HepG2 (cell line): Measurements from ENCODE around the gene VEZT. TPM values are rescaled to one million over a fixed set of nuclear protein-coding genes. Genes with fewer than 3 reads are reported as not detected.

Source experiments
- BORCS8-MEF2B ChIP-seq: sonication (generic); formaldehyde crosslinking; IDR thresholded peaks from 2 replicates; pipeline ENCODE4 v1.8.0; 2022; ENCODE audit warnings: mild to moderate bottlenecking, missing genetic modification reagents
- CCAR2 ChIP-seq: fragments of 200-400 bp; formaldehyde crosslinking; optimal IDR thresholded peaks from 2 replicates; pipeline ENCODE3; 2018; ENCODE audit warnings: low read depth, mild to moderate bottlenecking, low read length, moderate library complexity
- FOSL2 ChIP-seq: sonication (generic); formaldehyde crosslinking; IDR thresholded peaks from 2 replicates; pipeline ENCODE4 v1.4.0; 2020; ENCODE audit warnings: missing genetic modification reagents
- GATAD2A ChIP-seq: IDR thresholded peaks from 2 replicates; pipeline ENCODE4 v1.6.1; 2016
- GPN1 ChIP-seq: sonication (generic); formaldehyde crosslinking; IDR thresholded peaks from 2 replicates; pipeline ENCODE4 v1.5.1; 2020; ENCODE audit warnings: missing genetic modification reagents, borderline replicate concordance
- HDAC1 ChIP-seq: sonication (generic); formaldehyde crosslinking; IDR thresholded peaks from 2 replicates; pipeline ENCODE4 v1.5.1; 2020; ENCODE audit warnings: mild to moderate bottlenecking, missing genetic modification reagents
- KDM3A ChIP-seq: IDR thresholded peaks from 2 replicates; pipeline ENCODE4 v1.6.1; 2018; ENCODE audit warnings: low read depth, missing compliant biosample characterization
- MAFG ChIP-seq: sonication (generic); formaldehyde crosslinking; IDR thresholded peaks from 2 replicates; pipeline ENCODE4 v1.5.1; 2020; ENCODE audit warnings: mild to moderate bottlenecking, missing genetic modification reagents
- MIER3 ChIP-seq: IDR thresholded peaks from 2 replicates; pipeline ENCODE4 v1.6.1; 2016; ENCODE audit warnings: missing compliant biosample characterization, borderline replicate concordance
- RORA ChIP-seq: sonication (generic); formaldehyde crosslinking; IDR thresholded peaks from 2 replicates; pipeline ENCODE4 v1.5.0; 2020; ENCODE audit warnings: mild to moderate bottlenecking, missing genetic modification reagents, moderate library complexity
- TEAD3 ChIP-seq: optimal IDR thresholded peaks from 2 replicates; pipeline ENCODE3; 2016; ENCODE audit warnings: borderline replicate concordance
- ZBTB21 ChIP-seq: sonication (generic); formaldehyde crosslinking; IDR thresholded peaks from 2 replicates; pipeline ENCODE4 v1.4.0; 2020; ENCODE audit warnings: missing genetic modification reagents
- ZFP1 ChIP-seq: IDR thresholded peaks from 2 replicates; pipeline ENCODE4 v1.6.1; 2016
- ZFP37 ChIP-seq: sonication (generic); formaldehyde crosslinking; IDR thresholded peaks from 2 replicates; pipeline ENCODE4 v1.4.0; 2020; ENCODE audit warnings: missing genetic modification reagents, borderline replicate concordance
- ZNF205 ChIP-seq: IDR thresholded peaks from 2 replicates; pipeline ENCODE4 v1.6.1; 2018; ENCODE audit warnings: missing biosample characterization, missing genetic modification reagents
- ZNF350 ChIP-seq: sonication (generic); formaldehyde crosslinking; IDR thresholded peaks from 2 replicates; pipeline ENCODE4 v1.4.0; 2020; ENCODE audit warnings: mild to moderate bottlenecking, low read depth, missing genetic modification reagents, borderline replicate concordance
- ZNF44 ChIP-seq: sonication (generic); formaldehyde crosslinking; IDR thresholded peaks from 2 replicates; pipeline ENCODE4 v1.5.1; 2020; ENCODE audit warnings: mild to moderate bottlenecking, missing genetic modification reagents
- ZNF572 ChIP-seq: sonication (generic); formaldehyde crosslinking; IDR thresholded peaks from 2 replicates; pipeline ENCODE4 v1.5.1; 2020; ENCODE audit warnings: mild to moderate bottlenecking, missing genetic modification reagents
- ZNF713 ChIP-seq: sonication (generic); formaldehyde crosslinking; IDR thresholded peaks from 2 replicates; pipeline ENCODE4 v1.4.0; 2020; ENCODE audit warnings: mild to moderate bottlenecking, missing genetic modification reagents
- ZSCAN22 ChIP-seq: sonication (generic); formaldehyde crosslinking; IDR thresholded peaks from 2 replicates; pipeline ENCODE4 v1.4.0; 2020; ENCODE audit warnings: mild to moderate bottlenecking, missing genetic modification reagents
- polyA plus RNA-seq, 8 experiments: library from polyadenylated mRNA; depleted of rRNA in 3 of 8; stranded (reverse) in 7 of 8; unstranded in 1 of 8; fragments of >200 nt; fragmentation: Illumina TruSeq in 4 of 8; extraction: Trizol in 4 of 8; gene quantifications; 2 replicates each; pipeline versions ENCODE4 v1.2.1 to v1.2.3, GENCODE V29; 2011 to 2016; ENCODE audit warnings: low read depth in 4 of 8, missing spikeins in 1 of 8, mixed read lengths in 1 of 8; ENCODE audit not compliant: insufficient read depth in 1 of 8
- total RNA-seq, 5 experiments: library from RNA; depleted of rRNA; stranded (reverse); fragments of >200 nt; fragmentation: Illumina TruSeq; extraction: Trizol; gene quantifications; 2 replicates each; pipeline ENCODE4 v1.2.3, GENCODE V29; 2016; ENCODE audit warnings: low read depth in 1 of 5
- TF ChIP-seq, protein P1 (sequence below): sonication (generic); IDR thresholded peaks from 2 replicates; pipeline ENCODE4 v1.6.1; 2016; ENCODE audit warnings: low read depth, borderline replicate concordance
- TF ChIP-seq, protein P2 (sequence below): sonication (generic); formaldehyde crosslinking; IDR thresholded peaks from 2 replicates; pipeline ENCODE4 v1.4.0; 2020; ENCODE audit warnings: low read depth, mild to moderate bottlenecking, missing genetic modification reagents
- TF ChIP-seq, protein P3 (sequence below): sonication (generic); formaldehyde crosslinking; IDR thresholded peaks from 2 replicates; pipeline ENCODE4 v1.9.0; 2021; ENCODE audit warnings: missing genetic modification reagents, mild to moderate bottlenecking, borderline replicate concordance
- TF ChIP-seq, protein P4 (sequence below): sonication (generic); formaldehyde crosslinking; IDR thresholded peaks from 2 replicates; pipeline ENCODE4 v1.5.0; 2020; ENCODE audit warnings: missing genetic modification reagents
- TF ChIP-seq, protein P5 (sequence below): sonication (generic); formaldehyde crosslinking; IDR thresholded peaks from 2 replicates; pipeline ENCODE4 v1.5.0; 2020; ENCODE audit warnings: mild to moderate bottlenecking, missing genetic modification reagents

Gene VEZT
- total and polyA plus RNA-seq, 2 of the 13 experiments (the other 11 are each of a cell fraction or from before 2014, with no cell fraction given), result 35.5 to 51.6 TPM

DNA sequence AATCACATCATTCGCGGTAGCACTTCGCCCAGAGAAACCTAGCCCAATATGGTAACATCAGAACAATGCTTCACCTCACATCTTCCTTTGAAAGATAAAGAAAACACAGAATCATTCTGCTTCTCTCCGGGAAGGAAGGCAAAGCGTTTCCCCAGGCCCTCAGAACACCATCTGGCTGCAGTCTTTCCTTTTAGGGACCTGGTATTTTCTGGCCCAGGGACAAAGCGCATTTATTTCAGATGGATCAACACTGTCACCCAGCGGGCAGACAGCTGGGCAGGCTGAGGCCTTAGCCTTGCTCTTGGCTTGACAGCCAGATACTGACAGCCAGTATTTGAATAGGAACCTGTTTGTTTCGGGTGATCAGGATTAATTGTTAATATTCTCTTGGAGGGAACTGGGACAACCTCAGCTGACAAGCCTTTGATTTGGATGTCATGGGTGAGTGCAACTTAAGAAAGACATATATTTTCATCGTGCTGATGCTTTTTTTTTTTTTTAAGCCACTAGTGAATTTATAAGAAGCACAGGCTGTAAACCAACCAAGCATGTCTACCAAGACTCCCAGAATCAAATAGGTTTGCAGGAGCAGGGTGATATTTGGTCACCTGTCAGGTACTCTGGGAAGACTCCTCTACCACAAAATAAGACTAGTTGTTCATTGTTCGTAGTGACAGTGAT, 118.9 kb downstream of the VEZT start (continued):
- no peak for TF ChIP-seq CCAR2
- TF ChIP-seq, protein P1, sequence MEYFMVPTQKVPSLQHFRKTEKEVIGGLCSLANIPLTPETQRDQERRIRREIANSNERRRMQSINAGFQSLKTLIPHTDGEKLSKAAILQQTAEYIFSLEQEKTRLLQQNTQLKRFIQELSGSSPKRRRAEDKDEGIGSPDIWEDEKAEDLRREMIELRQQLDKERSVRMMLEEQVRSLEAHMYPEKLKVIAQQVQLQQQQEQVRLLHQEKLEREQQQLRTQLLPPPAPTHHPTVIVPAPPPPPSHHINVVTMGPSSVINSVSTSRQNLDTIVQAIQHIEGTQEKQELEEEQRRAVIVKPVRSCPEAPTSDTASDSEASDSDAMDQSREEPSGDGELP, result peak; percentile 35; the same call in 1 of the 2 replicates
- no peak for TF ChIP-seq ZNF713 (CRISPR knock-in tag)
- TF ChIP-seq, protein P2, sequence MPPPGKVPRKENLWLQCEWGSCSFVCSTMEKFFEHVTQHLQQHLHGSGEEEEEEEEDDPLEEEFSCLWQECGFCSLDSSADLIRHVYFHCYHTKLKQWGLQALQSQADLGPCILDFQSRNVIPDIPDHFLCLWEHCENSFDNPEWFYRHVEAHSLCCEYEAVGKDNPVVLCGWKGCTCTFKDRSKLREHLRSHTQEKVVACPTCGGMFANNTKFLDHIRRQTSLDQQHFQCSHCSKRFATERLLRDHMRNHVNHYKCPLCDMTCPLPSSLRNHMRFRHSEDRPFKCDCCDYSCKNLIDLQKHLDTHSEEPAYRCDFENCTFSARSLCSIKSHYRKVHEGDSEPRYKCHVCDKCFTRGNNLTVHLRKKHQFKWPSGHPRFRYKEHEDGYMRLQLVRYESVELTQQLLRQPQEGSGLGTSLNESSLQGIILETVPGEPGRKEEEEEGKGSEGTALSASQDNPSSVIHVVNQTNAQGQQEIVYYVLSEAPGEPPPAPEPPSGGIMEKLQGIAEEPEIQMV (CRISPR knock-in tag), result 0 out of 2 replicates have a peak, but pooled peaks have one; percentile 53
- TF ChIP-seq FOSL2 (CRISPR knock-in tag), result peak; percentile 58
- no peak for TF ChIP-seq ZSCAN22
- TF ChIP-seq, protein P3, sequence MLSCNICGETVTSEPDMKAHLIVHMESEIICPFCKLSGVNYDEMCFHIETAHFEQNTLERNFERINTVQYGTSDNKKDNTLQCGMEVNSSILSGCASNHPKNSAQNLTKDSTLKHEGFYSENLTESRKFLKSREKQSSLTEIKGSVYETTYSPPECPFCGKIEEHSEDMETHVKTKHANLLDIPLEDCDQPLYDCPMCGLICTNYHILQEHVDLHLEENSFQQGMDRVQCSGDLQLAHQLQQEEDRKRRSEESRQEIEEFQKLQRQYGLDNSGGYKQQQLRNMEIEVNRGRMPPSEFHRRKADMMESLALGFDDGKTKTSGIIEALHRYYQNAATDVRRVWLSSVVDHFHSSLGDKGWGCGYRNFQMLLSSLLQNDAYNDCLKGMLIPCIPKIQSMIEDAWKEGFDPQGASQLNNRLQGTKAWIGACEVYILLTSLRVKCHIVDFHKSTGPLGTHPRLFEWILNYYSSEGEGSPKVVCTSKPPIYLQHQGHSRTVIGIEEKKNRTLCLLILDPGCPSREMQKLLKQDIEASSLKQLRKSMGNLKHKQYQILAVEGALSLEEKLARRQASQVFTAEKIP, result no peak
- no peak for TF ChIP-seq ZNF44 (CRISPR knock-in tag)
- TF ChIP-seq MIER3 (CRISPR knock-in tag), result peak; percentile 18; the same call in 1 of the 2 replicates
- TF ChIP-seq, protein P4, sequence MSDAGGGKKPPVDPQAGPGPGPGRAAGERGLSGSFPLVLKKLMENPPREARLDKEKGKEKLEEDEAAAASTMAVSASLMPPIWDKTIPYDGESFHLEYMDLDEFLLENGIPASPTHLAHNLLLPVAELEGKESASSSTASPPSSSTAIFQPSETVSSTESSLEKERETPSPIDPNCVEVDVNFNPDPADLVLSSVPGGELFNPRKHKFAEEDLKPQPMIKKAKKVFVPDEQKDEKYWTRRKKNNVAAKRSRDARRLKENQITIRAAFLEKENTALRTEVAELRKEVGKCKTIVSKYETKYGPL, result no peak
- TF ChIP-seq TEAD3 (CRISPR knock-in tag), result peak; percentile 89
- no peak for TF ChIP-seq RORA (CRISPR knock-in tag)
- TF ChIP-seq ZNF205 (CRISPR knock-in tag), result 0 out of 2 replicates have a peak, but pooled peaks have one; percentile 49
- no peak for TF ChIP-seq MAFG (CRISPR knock-in tag)
- TF ChIP-seq KDM3A (CRISPR knock-in tag), result peak; percentile 67; the same call in 1 of the 2 replicates
- TF ChIP-seq, protein P5, sequence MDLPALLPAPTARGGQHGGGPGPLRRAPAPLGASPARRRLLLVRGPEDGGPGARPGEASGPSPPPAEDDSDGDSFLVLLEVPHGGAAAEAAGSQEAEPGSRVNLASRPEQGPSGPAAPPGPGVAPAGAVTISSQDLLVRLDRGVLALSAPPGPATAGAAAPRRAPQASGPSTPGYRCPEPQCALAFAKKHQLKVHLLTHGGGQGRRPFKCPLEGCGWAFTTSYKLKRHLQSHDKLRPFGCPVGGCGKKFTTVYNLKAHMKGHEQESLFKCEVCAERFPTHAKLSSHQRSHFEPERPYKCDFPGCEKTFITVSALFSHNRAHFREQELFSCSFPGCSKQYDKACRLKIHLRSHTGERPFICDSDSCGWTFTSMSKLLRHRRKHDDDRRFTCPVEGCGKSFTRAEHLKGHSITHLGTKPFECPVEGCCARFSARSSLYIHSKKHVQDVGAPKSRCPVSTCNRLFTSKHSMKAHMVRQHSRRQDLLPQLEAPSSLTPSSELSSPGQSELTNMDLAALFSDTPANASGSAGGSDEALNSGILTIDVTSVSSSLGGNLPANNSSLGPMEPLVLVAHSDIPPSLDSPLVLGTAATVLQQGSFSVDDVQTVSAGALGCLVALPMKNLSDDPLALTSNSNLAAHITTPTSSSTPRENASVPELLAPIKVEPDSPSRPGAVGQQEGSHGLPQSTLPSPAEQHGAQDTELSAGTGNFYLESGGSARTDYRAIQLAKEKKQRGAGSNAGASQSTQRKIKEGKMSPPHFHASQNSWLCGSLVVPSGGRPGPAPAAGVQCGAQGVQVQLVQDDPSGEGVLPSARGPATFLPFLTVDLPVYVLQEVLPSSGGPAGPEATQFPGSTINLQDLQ (CRISPR knock-in tag), result no peak
- TF ChIP-seq GATAD2A (CRISPR knock-in tag), result peak; percentile 49; the same call in 1 of the 2 replicates
- no peak for TF ChIP-seq BORCS8-MEF2B (CRISPR knock-in tag)
- no peak for TF ChIP-seq ZNF350
- no peak for TF ChIP-seq ZBTB21 (CRISPR knock-in tag)
- no peak for TF ChIP-seq HDAC1 (CRISPR knock-in tag)
- TF ChIP-seq ZFP37, result no peak
- no peak for TF ChIP-seq ZNF572 (CRISPR knock-in tag)
- TF ChIP-seq ZFP1, result no peak
- TF ChIP-seq GPN1 (CRISPR knock-in tag), result no peak
